Mesendoderm (in vitro differentiated cells): ENCODE measurements around the gene CLECL1.

Experiments
- DNase-seq: peaks from one replicate; pipeline ENCODE4 v3.0.0; 2013
- H2AK5ac ChIP-seq: 2 replicates; pipeline ENCODE4 v1.6.1; 2013; ENCODE audit warnings: low read length, inconsistent platforms
- H2BK120ac ChIP-seq: 2 replicates; pipeline ENCODE4 v1.6.1; 2013; ENCODE audit warnings: low read depth, mild to moderate bottlenecking, low read length, moderate library complexity, mixed read lengths
- H2BK15ac ChIP-seq: replicated peaks from 2 replicates; pipeline ENCODE4 v1.6.1; 2013; ENCODE audit warnings: low read depth, mild to moderate bottlenecking, moderate library complexity
- H2BK5ac ChIP-seq: 2 replicates; pipeline ENCODE4 v1.6.1; 2013; ENCODE audit warnings: low read length, inconsistent platforms
- H3K18ac ChIP-seq: 2 replicates; pipeline ENCODE4 v1.6.1; 2013; ENCODE audit warnings: mild to moderate bottlenecking, low read length, mixed read lengths
- H3K23ac ChIP-seq: one replicate; pipeline ENCODE4 v1.6.1; 2013; ENCODE audit warnings: low read length
- H3K27ac ChIP-seq: 2 replicates; pipeline ENCODE4 v1.5.1; 2013; ENCODE audit warnings: low read depth, mild to moderate bottlenecking, inconsistent platforms, low read length, moderate library complexity
- H3K27me3 ChIP-seq: 2 replicates; pipeline ENCODE4 v1.6.1; 2013; ENCODE audit warnings: low read length, control low read depth, mild to moderate bottlenecking, inconsistent platforms; ENCODE audit not compliant: insufficient read depth, poor library complexity
- H3K36me3 ChIP-seq: 2 replicates; pipeline ENCODE4 v1.6.1; 2013; ENCODE audit warnings: low read length, inconsistent platforms; ENCODE audit not compliant: control insufficient read depth, insufficient read depth
- H3K4ac ChIP-seq: one replicate; pipeline ENCODE4 v1.6.1; 2013; ENCODE audit warnings: low read depth, mild to moderate bottlenecking, low read length, moderate library complexity
- H3K4me1 ChIP-seq: 2 replicates; pipeline ENCODE4 v1.6.1; 2013; ENCODE audit warnings: low read depth, low read length, inconsistent platforms; ENCODE audit not compliant: control insufficient read depth
- H3K4me2 ChIP-seq: 2 replicates; pipeline ENCODE4 v1.6.1; 2013; ENCODE audit warnings: low read length
- H3K4me3 ChIP-seq: 2 replicates; pipeline ENCODE4 v1.5.1; 2013; ENCODE audit warnings: mild to moderate bottlenecking, low read length
- H3K56ac ChIP-seq: one replicate; pipeline ENCODE4 v1.6.1; 2013; ENCODE audit warnings: low read length
- H3K79me1 ChIP-seq: 2 replicates; pipeline ENCODE4 v1.6.1; 2013; ENCODE audit warnings: low read length, inconsistent platforms
- H3K79me2 ChIP-seq: 2 replicates; pipeline ENCODE4 v1.6.1; 2013; ENCODE audit warnings: mild to moderate bottlenecking, low read length; ENCODE audit not compliant: control insufficient read depth, insufficient read depth
- H3K9ac ChIP-seq: 2 replicates; pipeline ENCODE4 v1.6.1; 2013; ENCODE audit warnings: low read length, inconsistent platforms
- H4K5ac ChIP-seq: one replicate; pipeline ENCODE4 v1.6.1; 2013; ENCODE audit warnings: low read length
- H4K8ac ChIP-seq: one replicate; pipeline ENCODE4 v1.6.1; 2013; ENCODE audit warnings: low read depth, mild to moderate bottlenecking, control low read depth, low read length, moderate library complexity
- WGBS: extraction: QIAGEN DNeasy Blood & Tissue Kit; methylation state at CpG from one replicate; pipeline ENCODE4 v1.1.7; 2013; ENCODE audit warnings: low lambda C conversion rate, missing lambda C conversion rate; ENCODE audit not compliant: insufficient coverage; ENCODE audit errors: extremely low coverage; 5-methylcytosine and 5-hydroxymethylcytosine counted together

CLECL1 gene

GRCh38 chr12:9701380-9702154, 31.3 kb downstream of the CLECL1 start:
- no peak overlapping the region for H3K4me2 ChIP-seq
- no peak overlapping the region for H3K4ac ChIP-seq
- no peak overlapping the region for H2BK15ac ChIP-seq
- no peak overlapping the region for H3K56ac ChIP-seq
- no CpG with 5 or more reads among the region's 1 CpG for WGBS
- H3K36me3 ChIP-seq, result no peaks in the 10 kb centered on the region
- no peak overlapping the region for H3K18ac ChIP-seq
- H3K23ac ChIP-seq, result no peak overlapping the region
- no peak overlapping the region for H4K5ac ChIP-seq
- no peak for DNase-seq
- H3K4me3 ChIP-seq, result no peak overlapping the region
- no peak overlapping the region for H2BK120ac ChIP-seq
- H4K8ac ChIP-seq, result no peak overlapping the region
- H3K27ac ChIP-seq, result no peak overlapping the region
- H3K79me1 ChIP-seq, result no peaks in the 10 kb centered on the region
- no peaks in the 10 kb centered on the region for H3K79me2 ChIP-seq
- no peak overlapping the region for H2AK5ac ChIP-seq
- H3K27me3 ChIP-seq, result no peaks in the 10 kb centered on the region
- no peak overlapping the region for H2BK5ac ChIP-seq
- H3K9ac ChIP-seq, result no peak overlapping the region
- H3K4me1 ChIP-seq, result no peaks in the 10 kb centered on the region

DNA sequence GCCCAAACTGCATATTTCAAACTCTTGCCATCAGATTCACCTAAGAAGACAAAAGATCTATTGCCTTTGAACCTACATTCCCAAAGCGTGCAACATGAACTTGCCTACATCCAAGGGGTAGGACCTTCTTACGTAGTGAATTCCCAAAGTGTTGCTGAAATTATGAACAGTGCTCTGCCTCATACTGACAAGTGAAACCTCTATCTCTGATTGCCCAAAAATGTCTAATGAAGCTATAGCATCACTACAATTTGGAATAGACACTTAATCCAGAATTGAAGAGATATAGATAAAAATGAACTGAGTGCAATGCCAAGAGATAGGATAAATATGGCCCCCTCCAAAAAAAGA, 32.3 kb downstream of the CLECL1 start:
- no peak overlapping the region for H2BK120ac ChIP-seq
- no CpG with 5 or more reads among the region's 2 CpGs for WGBS
- H3K56ac ChIP-seq, result no peak overlapping the region
- H3K4me3 ChIP-seq, result no peak overlapping the region
- no peak overlapping the region for H2BK15ac ChIP-seq
- H3K23ac ChIP-seq, result no peak overlapping the region
- H2BK5ac ChIP-seq, result no peak overlapping the region
- H3K4ac ChIP-seq, result no peak overlapping the region
- H3K27ac ChIP-seq, result no peak overlapping the region
- no peak overlapping the region for H4K5ac ChIP-seq
- no peaks in the 10 kb centered on the region for H3K4me1 ChIP-seq
- no peak for DNase-seq
- no peaks in the 10 kb centered on the region for H3K27me3 ChIP-seq
- H3K9ac ChIP-seq, result no peak overlapping the region
- no peaks in the 10 kb centered on the region for H3K79me2 ChIP-seq
- no peak overlapping the region for H4K8ac ChIP-seq
- H3K36me3 ChIP-seq, result no peaks in the 10 kb centered on the region
- H3K4me2 ChIP-seq, result no peak overlapping the region
- no peak overlapping the region for H2AK5ac ChIP-seq
- no peak overlapping the region for H3K18ac ChIP-seq
- H3K79me1 ChIP-seq, result no peaks in the 10 kb centered on the region

DNA sequence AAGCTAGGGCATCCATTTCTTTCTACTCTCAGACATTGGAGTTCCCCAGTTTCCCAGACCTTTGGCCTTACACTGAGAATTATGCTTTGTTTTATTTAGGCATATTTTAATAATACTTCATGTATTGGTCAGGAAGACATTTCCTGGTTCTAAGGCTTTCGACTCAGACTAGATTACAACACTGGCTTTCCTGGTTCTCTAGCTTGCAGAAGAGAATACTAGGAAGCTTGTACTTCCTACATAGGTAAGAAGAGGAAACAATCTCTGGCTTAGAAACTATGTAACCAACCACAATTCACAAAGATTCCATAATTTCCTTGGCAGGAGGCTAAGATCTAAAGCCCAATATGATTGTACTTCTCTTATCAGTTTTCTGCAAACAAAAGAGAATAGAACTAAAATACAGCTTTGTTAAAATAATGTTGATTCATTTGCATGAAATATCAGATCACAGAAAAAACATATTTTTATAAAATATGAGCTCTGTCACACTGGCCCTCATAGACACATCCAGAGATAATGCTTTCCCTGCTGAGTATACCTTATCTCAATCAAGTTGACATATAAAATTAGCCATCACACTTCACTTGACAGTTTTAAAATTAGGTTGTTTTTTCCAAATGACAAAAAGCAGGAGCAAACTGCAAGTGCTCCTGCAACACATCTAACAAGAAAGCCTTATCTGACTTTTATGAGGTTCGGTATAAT, 32.8 kb downstream of the CLECL1 start:
- Histone ChIP-seq H3K18ac (no peak overlapping the region), H3K4me1 (no peaks in the 10 kb centered on the region), H2BK15ac (no peak overlapping the region), H3K4ac (no peak overlapping the region), H2BK120ac (no peak overlapping the region), H3K27ac (no peak overlapping the region), H3K79me2 (no peaks in the 10 kb centered on the region), H2BK5ac (no peak overlapping the region), H3K23ac (no peak overlapping the region), H3K4me2 (no peak overlapping the region), H3K79me1 (no peaks in the 10 kb centered on the region), H3K56ac (no peak overlapping the region), H3K9ac (no peak overlapping the region), H4K8ac (no peak overlapping the region), H3K27me3 (no peaks in the 10 kb centered on the region), H3K36me3 (no peaks in the 10 kb centered on the region), H2AK5ac (no peak overlapping the region), H3K4me3 (no peak overlapping the region), H4K5ac (no peak overlapping the region)
- no CpG with 5 or more reads among the region's 2 CpGs for WGBS
- no peak for DNase-seq

- no peaks in the 10 kb centered on the region for H3K79me1 ChIP-seq
- H3K4ac ChIP-seq, result no peak overlapping the region
- H3K56ac ChIP-seq, result no peak overlapping the region
- no peaks in the 10 kb centered on the region for H3K79me2 ChIP-seq
- no peak overlapping the region for H4K8ac ChIP-seq
- no peak overlapping the region for H3K9ac ChIP-seq
- no peak overlapping the region for H4K5ac ChIP-seq
- no peak overlapping the region for H2AK5ac ChIP-seq
- no peak overlapping the region for H2BK120ac ChIP-seq
- H3K27me3 ChIP-seq, result no peaks in the 10 kb centered on the region
- no peak overlapping the region for H3K4me2 ChIP-seq
- H3K18ac ChIP-seq, result no peak overlapping the region
- no peaks in the 10 kb centered on the region for H3K4me1 ChIP-seq
- WGBS, result no CpG with 5 or more reads among the region's 1 CpG
- H3K4me3 ChIP-seq, result no peak overlapping the region
- no peak overlapping the region for H2BK15ac ChIP-seq
- H2BK5ac ChIP-seq, result no peak overlapping the region
- H3K27ac ChIP-seq, result no peak overlapping the region
- no peak for DNase-seq
- H3K23ac ChIP-seq, result no peak overlapping the region
- H3K36me3 ChIP-seq, result no peaks in the 10 kb centered on the region
These were observed 33.5 kb downstream of the CLECL1 start for GRCh38 chr12:9699269-9699897.

DNA sequence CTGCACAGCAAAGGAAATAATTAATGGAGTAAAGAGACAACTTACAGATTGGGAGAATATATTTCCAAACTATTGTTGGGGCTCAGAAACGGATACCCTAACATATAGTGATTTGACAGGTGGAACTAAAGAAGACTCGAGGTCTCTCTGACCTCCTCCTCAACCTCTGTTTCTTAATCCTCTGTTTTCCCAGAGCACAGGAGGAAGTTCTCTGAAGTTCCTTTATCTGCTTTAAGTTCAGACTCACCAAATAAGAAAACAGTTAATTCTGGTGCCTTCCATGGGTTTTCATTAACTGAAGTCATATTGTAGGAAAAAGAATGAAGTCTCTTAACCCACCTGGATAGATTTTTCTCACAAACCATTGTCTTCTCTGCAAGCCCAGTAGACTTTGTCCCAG, 34.2 kb downstream of the CLECL1 start:
- Histone ChIP-seq H3K4me3 (no peak overlapping the region), H2AK5ac (no peak overlapping the region), H3K27ac (no peak overlapping the region)

More for the DNA sequence above, 34.2 kb downstream of the CLECL1 start:
- no peaks in the 10 kb centered on the region for H3K79me1 ChIP-seq
- no peak overlapping the region for H2BK5ac ChIP-seq
- H4K5ac ChIP-seq, result no peak overlapping the region
- no peaks in the 10 kb centered on the region for H3K4me1 ChIP-seq
- no peak for DNase-seq
- H3K23ac ChIP-seq, result no peak overlapping the region
- H3K4me2 ChIP-seq, result no peak overlapping the region
- H2BK120ac ChIP-seq, result no peak overlapping the region
- H3K9ac ChIP-seq, result no peak overlapping the region
- no peaks in the 10 kb centered on the region for H3K36me3 ChIP-seq
- H3K4ac ChIP-seq, result no peak overlapping the region
- no peak overlapping the region for H4K8ac ChIP-seq
- no peaks in the 10 kb centered on the region for H3K27me3 ChIP-seq
- no peak overlapping the region for H3K18ac ChIP-seq
- no CpG with 5 or more reads among the region's 2 CpGs for WGBS
- no peak overlapping the region for H3K56ac ChIP-seq
- no peak overlapping the region for H2BK15ac ChIP-seq
- no peaks in the 10 kb centered on the region for H3K79me2 ChIP-seq
